Measurements from ENCODE around the gene SLC38A1.
"Not testable (repeated sequence)": the region's sequence is repeated elsewhere in the genome, so short reads cannot be mapped to it uniquely, and the experiment has no call there.

DNA sequence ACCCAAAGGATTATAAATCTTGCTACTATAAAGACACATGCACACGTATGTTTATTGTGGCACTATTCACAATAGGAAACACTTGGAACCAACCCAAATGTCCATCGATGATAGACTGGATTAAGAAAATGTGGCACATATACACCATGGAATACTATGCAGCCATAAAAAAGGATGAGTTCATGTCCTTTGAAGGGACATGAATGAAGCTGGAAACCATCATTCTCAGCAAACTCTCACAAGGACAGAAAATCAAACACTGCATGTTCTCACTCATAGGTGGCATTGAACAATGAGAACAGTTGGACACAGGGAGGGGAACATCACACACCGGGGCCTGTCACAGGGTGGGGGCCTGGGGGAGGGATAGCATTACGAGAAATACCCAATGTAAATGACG, 16.8 kb downstream of the SLC38A1 start:
- TF ChIP-seq, protein P1, sequence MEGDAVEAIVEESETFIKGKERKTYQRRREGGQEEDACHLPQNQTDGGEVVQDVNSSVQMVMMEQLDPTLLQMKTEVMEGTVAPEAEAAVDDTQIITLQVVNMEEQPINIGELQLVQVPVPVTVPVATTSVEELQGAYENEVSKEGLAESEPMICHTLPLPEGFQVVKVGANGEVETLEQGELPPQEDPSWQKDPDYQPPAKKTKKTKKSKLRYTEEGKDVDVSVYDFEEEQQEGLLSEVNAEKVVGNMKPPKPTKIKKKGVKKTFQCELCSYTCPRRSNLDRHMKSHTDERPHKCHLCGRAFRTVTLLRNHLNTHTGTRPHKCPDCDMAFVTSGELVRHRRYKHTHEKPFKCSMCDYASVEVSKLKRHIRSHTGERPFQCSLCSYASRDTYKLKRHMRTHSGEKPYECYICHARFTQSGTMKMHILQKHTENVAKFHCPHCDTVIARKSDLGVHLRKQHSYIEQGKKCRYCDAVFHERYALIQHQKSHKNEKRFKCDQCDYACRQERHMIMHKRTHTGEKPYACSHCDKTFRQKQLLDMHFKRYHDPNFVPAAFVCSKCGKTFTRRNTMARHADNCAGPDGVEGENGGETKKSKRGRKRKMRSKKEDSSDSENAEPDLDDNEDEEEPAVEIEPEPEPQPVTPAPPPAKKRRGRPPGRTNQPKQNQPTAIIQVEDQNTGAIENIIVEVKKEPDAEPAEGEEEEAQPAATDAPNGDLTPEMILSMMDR (IDR thresholded peaks at IDR 0.05): not testable (repeated sequence)
- not testable (repeated sequence) for TF ChIP-seq POLR2A (IDR thresholded peaks at IDR 0.05)
